Measurements from ENCODE around the gene TP63. TPM values are rescaled to one million over a fixed set of nuclear protein-coding genes. Genes with fewer than 3 reads are reported as not detected.
A peak's percentile ranks its signal among the peaks of the same experiment; 100 is the strongest.
"Not testable (repeated sequence)": the region's sequence is repeated elsewhere in the genome, so short reads cannot be mapped to it uniquely, and the experiment has no call there.

Gene TP63
- total and polyA plus RNA-seq, 8 donors: 0.45 to 2.7 (median 0.84) TPM

- intact Hi-C loops (cut with DNase I): no loop called here
- TF ChIP-seq, protein P1, sequence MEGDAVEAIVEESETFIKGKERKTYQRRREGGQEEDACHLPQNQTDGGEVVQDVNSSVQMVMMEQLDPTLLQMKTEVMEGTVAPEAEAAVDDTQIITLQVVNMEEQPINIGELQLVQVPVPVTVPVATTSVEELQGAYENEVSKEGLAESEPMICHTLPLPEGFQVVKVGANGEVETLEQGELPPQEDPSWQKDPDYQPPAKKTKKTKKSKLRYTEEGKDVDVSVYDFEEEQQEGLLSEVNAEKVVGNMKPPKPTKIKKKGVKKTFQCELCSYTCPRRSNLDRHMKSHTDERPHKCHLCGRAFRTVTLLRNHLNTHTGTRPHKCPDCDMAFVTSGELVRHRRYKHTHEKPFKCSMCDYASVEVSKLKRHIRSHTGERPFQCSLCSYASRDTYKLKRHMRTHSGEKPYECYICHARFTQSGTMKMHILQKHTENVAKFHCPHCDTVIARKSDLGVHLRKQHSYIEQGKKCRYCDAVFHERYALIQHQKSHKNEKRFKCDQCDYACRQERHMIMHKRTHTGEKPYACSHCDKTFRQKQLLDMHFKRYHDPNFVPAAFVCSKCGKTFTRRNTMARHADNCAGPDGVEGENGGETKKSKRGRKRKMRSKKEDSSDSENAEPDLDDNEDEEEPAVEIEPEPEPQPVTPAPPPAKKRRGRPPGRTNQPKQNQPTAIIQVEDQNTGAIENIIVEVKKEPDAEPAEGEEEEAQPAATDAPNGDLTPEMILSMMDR (IDR thresholded peaks at IDR 0.05): no peak
- Histone ChIP-seq H3K4me3 (no peak overlapping the region), H3K4me1 (no peaks in the 10 kb centered on the region), H3K27ac (no peak overlapping the region), H3K9me3 (peaks cover 4 to 33% of the 10 kb centered on the region in 2 donors), H3K27me3 (no peaks in the 10 kb centered on the region), H3K36me3 (no peaks in the 10 kb centered on the region)
- no peak for DNase-seq
- no peak for ATAC-seq
Observed at GRCh38 chr3:189748046-189748445, 116.9 kb downstream of the TP63 start.

- H3K27me3 ChIP-seq; H3K27ac ChIP-seq; intact Hi-C loops (cut with DNase I); H3K4me3 ChIP-seq; DNase-seq; H3K4me1 ChIP-seq; H3K36me3 ChIP-seq; ATAC-seq: not testable (repeated sequence)
- peaks cover 4 to 13% of the 10 kb centered on the region in 2 donors for H3K9me3 ChIP-seq
Observed at GRCh38 chr3:189750972-189751371, 119.8 kb downstream of the TP63 start.

DNA sequence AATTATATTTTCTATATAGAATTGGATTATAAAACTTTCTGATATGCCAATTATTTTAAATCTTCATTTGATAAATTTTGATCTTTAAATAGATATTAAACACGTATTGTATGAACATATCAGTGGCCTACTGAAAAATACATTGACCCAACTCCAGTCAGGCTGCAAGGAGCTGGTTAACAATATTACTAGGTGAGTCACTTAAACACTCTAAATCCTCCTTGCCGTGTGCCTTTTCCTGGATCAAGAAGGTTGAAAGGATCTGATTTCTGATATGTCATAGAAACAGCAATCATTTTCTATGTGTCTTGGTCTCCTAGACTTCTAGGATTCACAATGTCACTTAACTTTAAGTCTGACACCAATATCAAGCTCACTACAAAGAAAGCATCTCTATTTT is 123.2 kb downstream of the TP63 start:
- no peaks in the 10 kb centered on the region for H3K36me3 ChIP-seq
- no peak overlapping the region for H3K27ac ChIP-seq
- ATAC-seq: no peak
- H3K27me3 ChIP-seq: no peaks in the 10 kb centered on the region
- no peaks in the 10 kb centered on the region for H3K4me1 ChIP-seq
- TF ChIP-seq, protein P1 (IDR thresholded peaks at IDR 0.05): no peak
- peaks cover 0 to 12% of the 10 kb centered on the region in 2 donors for H3K9me3 ChIP-seq
- intact Hi-C loops (cut with DNase I): no loop called here
- H3K4me3 ChIP-seq: no peak overlapping the region
- no peak for DNase-seq

GRCh38 chr3:189756582-189757078 is 125.4 kb downstream of the TP63 start:
- H3K36me3 ChIP-seq: no peaks in the 10 kb centered on the region
- intact Hi-C loops (cut with DNase I): no loop called here
- no peak overlapping the region for H3K4me3 ChIP-seq
- H3K27me3 ChIP-seq: no peaks in the 10 kb centered on the region
- ATAC-seq (no peak), DNase-seq (no peak)
- TF ChIP-seq, protein P1 (IDR thresholded peaks at IDR 0.05): no peak
- no peak overlapping the region for H3K27ac ChIP-seq
- peaks cover 0 to 8% of the 10 kb centered on the region in 2 donors for H3K9me3 ChIP-seq
- no peaks in the 10 kb centered on the region for H3K4me1 ChIP-seq

GRCh38 chr3:189758186-189758585 is 127.0 kb downstream of the TP63 start:
- H3K36me3 ChIP-seq: no peaks in the 10 kb centered on the region
- no peaks in the 10 kb centered on the region for H3K4me1 ChIP-seq
- TF ChIP-seq, protein P1 (IDR thresholded peaks at IDR 0.05): no peak
- no peak for ATAC-seq
- intact Hi-C loops (cut with DNase I): no loop called here
- H3K4me3 ChIP-seq: no peak overlapping the region
- no peaks in the 10 kb centered on the region for H3K27me3 ChIP-seq
- no peak for DNase-seq
- H3K27ac ChIP-seq: no peak overlapping the region
- H3K9me3 ChIP-seq: peaks cover 0 to 6% of the 10 kb centered on the region in 2 donors

- Histone ChIP-seq H3K4me1 (no peaks in the 10 kb centered on the region), H3K27me3 (no peaks in the 10 kb centered on the region), H3K27ac (no peak overlapping the region), H3K9me3 (no peaks in the 10 kb centered on the region), H3K36me3 (no peaks in the 10 kb centered on the region), H3K4me3 (no peak overlapping the region)
- ATAC-seq (peak; percentile 74), DNase-seq (no peak)
- TF ChIP-seq, protein P1 (IDR thresholded peaks at IDR 0.05): no peak
- intact Hi-C loops (cut with DNase I): no loop called here
Observed at GRCh38 chr3:189766416-189766815, 135.2 kb downstream of the TP63 start.

All from left lung (tissue), 10 donors.